ENCODE results near the gene MICALL2.

The MICALL2 gene

DNA sequence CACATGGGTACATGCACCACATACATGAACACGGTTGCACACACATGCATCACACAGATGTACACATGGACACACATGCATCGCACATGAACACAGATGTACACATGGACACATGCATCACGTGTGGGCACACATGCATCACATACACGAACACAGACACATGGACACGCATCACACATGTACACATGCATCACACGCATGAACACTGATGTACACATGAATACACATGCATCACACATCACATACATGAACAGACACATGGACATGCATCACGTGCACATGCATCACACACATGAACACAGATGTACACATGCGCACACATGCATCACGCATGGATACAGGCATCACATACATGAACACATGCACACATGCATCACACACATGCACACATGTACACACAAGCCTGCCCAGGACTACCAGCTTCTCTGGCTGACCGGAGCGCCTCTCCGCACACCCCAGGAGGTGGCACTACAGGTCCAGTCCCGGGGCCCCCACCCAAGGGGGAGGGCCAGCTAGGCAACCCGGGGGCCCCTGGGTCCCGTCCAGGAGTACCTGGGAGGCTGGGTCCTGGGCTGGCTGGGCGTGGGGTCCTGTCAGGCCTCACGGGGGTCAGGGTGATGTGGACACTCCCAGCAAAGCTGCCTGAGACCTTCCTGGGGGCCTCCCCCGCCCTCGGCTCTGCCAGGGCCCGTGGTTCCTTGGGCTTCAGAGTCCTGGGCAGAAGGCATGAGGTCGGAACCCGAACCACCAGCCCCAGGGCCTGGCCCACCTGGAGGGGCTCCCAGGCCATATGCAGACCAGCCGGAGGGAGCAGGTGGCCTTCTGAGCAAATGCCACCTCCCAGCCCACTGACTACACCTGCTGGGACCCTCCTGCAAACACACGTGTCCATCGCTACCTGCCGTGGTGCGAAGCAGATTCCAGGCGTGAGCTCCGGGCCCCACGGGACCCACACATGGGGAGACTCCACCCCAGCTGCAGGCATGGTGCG is 19.6 kb downstream of the MICALL2 start:
- H3F3A ChIP-seq (ENCODE audit: insufficient read depth): no peaks in the 10 kb centered on the region
- H3K9ac ChIP-seq (ENCODE audit: low read length): no peak overlapping the region
- no peaks in the 10 kb centered on the region for H3K9me3 ChIP-seq (ENCODE audit: insufficient read depth, low read length)
- no peaks in the 10 kb centered on the region for H3K9me2 ChIP-seq (replicated peaks; ENCODE audit: insufficient read depth, low read length)
- no peak overlapping the region for H3K27ac ChIP-seq (ENCODE audit: low read depth, low read length)
- H2AFZ ChIP-seq (ENCODE audit: low read depth, low read length, severe bottlenecking): no peak overlapping the region
- H3K27me3 ChIP-seq (ENCODE audit: low read length): no peaks in the 10 kb centered on the region
- no peak overlapping the region for H3K4me2 ChIP-seq (ENCODE audit: low read depth, low read length, poor library complexity, severe bottlenecking)
- TF ChIP-seq, protein P1, sequence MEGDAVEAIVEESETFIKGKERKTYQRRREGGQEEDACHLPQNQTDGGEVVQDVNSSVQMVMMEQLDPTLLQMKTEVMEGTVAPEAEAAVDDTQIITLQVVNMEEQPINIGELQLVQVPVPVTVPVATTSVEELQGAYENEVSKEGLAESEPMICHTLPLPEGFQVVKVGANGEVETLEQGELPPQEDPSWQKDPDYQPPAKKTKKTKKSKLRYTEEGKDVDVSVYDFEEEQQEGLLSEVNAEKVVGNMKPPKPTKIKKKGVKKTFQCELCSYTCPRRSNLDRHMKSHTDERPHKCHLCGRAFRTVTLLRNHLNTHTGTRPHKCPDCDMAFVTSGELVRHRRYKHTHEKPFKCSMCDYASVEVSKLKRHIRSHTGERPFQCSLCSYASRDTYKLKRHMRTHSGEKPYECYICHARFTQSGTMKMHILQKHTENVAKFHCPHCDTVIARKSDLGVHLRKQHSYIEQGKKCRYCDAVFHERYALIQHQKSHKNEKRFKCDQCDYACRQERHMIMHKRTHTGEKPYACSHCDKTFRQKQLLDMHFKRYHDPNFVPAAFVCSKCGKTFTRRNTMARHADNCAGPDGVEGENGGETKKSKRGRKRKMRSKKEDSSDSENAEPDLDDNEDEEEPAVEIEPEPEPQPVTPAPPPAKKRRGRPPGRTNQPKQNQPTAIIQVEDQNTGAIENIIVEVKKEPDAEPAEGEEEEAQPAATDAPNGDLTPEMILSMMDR (IDR thresholded peaks at IDR 0.05; ENCODE audit: insufficient read depth, low read length, poor library complexity, severe bottlenecking): no peak
- TF ChIP-seq EZH2phosphoT487 (conservative IDR thresholded peaks at IDR 0.05; ENCODE audit: low read length): no peak
- no peaks in the 10 kb centered on the region for H3K79me2 ChIP-seq (ENCODE audit: insufficient read depth, low read length)
- no peaks in the 10 kb centered on the region for H3K36me3 ChIP-seq (ENCODE audit: low read length)
- H4K20me1 ChIP-seq (ENCODE audit: low read depth, low read length): no peaks in the 10 kb centered on the region
- H3K4me3 ChIP-seq (ENCODE audit: insufficient read depth, low read length, poor library complexity, severe bottlenecking): no peak overlapping the region

DNA sequence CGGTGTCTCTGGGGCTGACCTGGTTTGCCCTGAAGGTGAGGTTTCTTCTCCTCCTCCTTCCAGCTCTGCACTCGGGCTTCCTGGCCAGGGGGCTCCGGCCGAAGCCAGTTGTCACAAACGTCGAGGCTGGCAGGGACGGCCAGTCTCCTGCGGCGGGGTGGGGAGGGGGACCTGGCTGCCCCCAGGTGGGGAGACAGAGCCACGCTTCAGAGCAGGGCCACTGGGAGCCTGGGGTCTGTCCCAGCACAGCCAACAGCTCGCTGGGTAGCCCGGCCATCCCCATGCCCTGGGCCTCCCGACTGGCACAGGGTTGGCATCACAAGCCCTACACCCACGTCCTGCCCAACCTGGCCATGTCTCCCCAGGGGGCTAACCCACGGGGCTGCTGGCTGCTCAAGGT is 20.4 kb downstream of the MICALL2 start:
- Histone ChIP-seq H3K9me2 (replicated peaks; ENCODE audit: insufficient read depth, low read length) (no peaks in the 10 kb centered on the region), H3K4me2 (ENCODE audit: low read depth, low read length, poor library complexity, severe bottlenecking) (no peak overlapping the region), H3K27ac (ENCODE audit: low read depth, low read length) (no peak overlapping the region), H3K79me2 (ENCODE audit: insufficient read depth, low read length) (no peaks in the 10 kb centered on the region), H3K9ac (ENCODE audit: low read length) (no peak overlapping the region), H3K9me3 (ENCODE audit: insufficient read depth, low read length) (no peaks in the 10 kb centered on the region), H3K27me3 (ENCODE audit: low read length) (no peaks in the 10 kb centered on the region), H4K20me1 (ENCODE audit: low read depth, low read length) (no peaks in the 10 kb centered on the region), H3F3A (ENCODE audit: insufficient read depth) (no peaks in the 10 kb centered on the region), H3K36me3 (ENCODE audit: low read length) (no peaks in the 10 kb centered on the region), H3K4me3 (ENCODE audit: insufficient read depth, low read length, poor library complexity, severe bottlenecking) (no peak overlapping the region), H2AFZ (ENCODE audit: low read depth, low read length, severe bottlenecking) (no peak overlapping the region)
- TF ChIP-seq EZH2phosphoT487 (conservative IDR thresholded peaks at IDR 0.05; ENCODE audit: low read length): no peak
- TF ChIP-seq, protein P1 (IDR thresholded peaks at IDR 0.05; ENCODE audit: insufficient read depth, low read length, poor library complexity, severe bottlenecking): no peak

DNA sequence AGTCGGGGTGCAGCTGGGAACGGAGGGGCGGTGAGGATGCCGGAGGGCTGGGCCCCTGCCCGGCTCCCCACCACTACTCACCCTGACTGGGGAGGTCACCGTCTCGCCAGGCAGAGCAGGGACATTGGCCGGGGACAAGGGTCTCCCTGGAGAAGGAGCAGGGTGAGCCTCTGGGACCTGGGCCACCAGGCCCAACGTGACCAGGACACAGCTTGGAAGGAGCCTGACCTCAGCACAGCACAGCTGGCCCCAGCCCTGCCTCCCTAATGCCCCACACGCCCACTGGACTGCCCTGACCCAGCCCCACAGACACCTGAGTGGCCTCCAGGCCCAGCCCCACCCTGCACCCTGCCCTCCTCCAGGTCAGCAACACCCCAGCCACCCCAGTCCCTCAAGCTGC is 21.1 kb downstream of the MICALL2 start:
- no peak overlapping the region for H3K4me2 ChIP-seq (ENCODE audit: low read depth, low read length, poor library complexity, severe bottlenecking)
- TF ChIP-seq EZH2phosphoT487 (conservative IDR thresholded peaks at IDR 0.05; ENCODE audit: low read length): no peak
- TF ChIP-seq, protein P1 (IDR thresholded peaks at IDR 0.05; ENCODE audit: insufficient read depth, low read length, poor library complexity, severe bottlenecking): no peak
- no peaks in the 10 kb centered on the region for H3K36me3 ChIP-seq (ENCODE audit: low read length)
- no peak overlapping the region for H2AFZ ChIP-seq (ENCODE audit: low read depth, low read length, severe bottlenecking)
- no peak overlapping the region for H3K4me3 ChIP-seq (ENCODE audit: insufficient read depth, low read length, poor library complexity, severe bottlenecking)
- H3K9me3 ChIP-seq (ENCODE audit: insufficient read depth, low read length): no peaks in the 10 kb centered on the region
- no peak overlapping the region for H3K9ac ChIP-seq (ENCODE audit: low read length)
- no peaks in the 10 kb centered on the region for H3K79me2 ChIP-seq (ENCODE audit: insufficient read depth, low read length)
- no peaks in the 10 kb centered on the region for H3K9me2 ChIP-seq (replicated peaks; ENCODE audit: insufficient read depth, low read length)
- H3K27me3 ChIP-seq (ENCODE audit: low read length): no peaks in the 10 kb centered on the region
- no peak overlapping the region for H3K27ac ChIP-seq (ENCODE audit: low read depth, low read length)
- H3F3A ChIP-seq (ENCODE audit: insufficient read depth): no peaks in the 10 kb centered on the region
- no peaks in the 10 kb centered on the region for H4K20me1 ChIP-seq (ENCODE audit: low read depth, low read length)
